HuH-7.5 (cell line): Measurements from ENCODE around the gene MEF2C.

Experiments
- DNase-seq: peaks from one replicate; pipeline ENCODE4 v3.0.0; 2011; ENCODE audit warnings: low spot score

The MEF2C gene

DNA sequence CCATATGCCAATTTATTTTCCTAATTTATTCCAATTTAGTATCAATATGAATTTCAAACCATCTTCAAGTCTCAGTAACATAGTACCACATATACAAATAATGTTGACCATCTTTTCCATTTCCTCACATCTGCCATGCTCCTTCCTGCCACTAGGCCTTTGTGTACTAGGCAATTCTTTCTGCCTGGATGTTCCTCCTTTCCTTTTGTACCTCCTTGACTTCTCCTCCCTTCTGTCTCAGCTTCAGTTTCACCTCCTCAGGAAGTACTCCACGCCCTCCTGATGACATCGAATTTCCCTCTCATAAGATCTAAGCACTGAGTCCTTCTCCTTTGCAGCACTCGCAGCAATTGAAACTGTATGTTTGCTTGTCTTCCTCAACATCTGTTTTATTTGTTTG, 53.9 kb downstream of the MEF2C start:
- no peak for DNase-seq

DNA sequence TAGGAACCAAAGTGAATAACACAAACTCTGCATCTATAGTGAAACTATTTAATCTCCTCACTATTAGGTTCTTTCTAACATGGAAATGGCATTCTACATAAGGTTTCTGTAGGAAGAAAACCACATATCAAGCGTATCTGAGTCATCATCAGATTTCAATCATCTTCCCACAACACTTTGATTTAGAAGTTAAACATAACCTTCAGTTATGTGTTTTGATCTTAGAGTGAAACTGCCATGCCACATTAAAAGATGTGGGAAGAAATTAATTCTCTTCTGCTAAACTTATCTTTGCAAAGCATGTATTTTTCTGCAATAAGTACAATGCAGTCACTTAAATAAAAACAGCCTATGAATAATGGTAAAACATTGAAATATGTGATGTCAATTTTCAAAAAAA, 55.0 kb downstream of the MEF2C start:
- no peak for DNase-seq

DNA sequence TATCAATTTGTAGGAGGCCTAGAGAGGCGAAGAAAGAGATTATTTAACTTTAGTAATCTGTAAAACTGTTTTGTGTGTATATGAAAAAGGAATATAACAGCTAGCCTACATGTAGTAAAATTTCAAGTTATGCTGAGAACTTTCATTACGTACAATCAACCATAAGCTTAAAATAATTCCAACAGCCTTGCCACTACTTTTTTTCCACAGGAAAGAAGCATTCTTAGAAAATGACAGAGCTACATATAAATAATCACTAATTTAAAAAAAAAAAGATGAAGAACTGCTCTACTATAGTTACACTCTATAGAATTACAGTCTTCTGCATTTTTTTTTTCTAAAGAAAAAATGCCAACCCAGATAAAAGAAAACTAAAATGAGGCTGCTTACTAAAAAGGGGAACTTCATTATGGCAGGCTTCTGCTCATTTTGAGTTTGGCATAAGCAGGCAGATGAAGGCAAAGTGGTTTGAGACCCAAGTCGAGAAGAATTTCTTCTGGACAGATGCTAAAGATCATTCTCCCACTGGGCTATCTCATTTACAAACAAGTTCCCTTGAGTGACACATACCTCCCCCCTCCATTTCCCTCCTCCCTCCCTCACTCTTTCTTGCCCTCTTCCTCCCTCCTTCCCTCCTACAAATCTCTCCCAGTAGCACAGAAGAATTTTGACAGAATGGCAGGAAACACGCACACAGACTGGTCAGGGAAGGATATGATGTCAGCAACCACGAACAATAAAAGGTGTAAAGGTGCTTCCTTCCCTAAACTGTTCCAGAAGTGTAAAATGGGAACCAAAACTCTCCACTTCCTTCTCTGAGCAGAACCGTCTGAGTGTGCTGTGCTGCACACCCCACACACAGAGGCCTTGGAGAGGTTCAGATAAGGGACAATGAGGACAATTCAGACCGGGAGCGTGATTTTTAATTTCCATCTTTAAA, 56.1 kb downstream of the MEF2C start:
- no peak for DNase-seq

DNA sequence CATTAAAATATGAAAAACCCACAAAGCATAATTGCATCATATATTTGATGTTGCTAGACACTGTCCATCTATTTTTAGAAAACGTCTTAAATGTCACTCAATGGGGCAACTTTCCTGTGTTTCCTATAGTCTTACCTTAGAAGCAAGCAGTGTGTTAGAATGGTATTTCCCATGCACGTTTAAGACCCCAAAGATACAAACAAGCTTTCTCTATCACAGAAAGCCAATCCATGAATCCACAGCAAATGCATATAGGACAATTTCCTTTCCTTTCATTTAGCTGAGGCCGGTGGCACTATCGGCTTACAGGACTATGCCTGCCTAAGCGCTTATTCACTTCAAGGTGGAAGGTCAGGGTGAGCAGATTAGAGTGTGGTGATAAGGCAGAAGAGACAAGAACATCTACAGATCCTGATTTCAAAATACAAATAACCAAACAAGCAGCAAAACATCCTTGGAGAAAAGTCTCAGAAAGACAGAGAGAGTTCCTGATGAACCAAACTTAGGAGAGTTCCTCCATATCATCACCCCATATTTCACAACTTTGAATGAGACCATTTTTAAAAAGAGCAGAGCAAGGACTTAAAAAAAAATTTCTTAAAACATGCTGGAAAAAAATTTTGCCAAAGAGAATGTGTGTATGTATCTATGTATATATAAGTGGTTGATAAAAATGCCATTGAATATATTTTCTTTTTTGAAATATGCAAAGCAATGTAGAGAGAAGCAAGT, 57.2 kb downstream of the MEF2C start:
- no peak for DNase-seq

DNA sequence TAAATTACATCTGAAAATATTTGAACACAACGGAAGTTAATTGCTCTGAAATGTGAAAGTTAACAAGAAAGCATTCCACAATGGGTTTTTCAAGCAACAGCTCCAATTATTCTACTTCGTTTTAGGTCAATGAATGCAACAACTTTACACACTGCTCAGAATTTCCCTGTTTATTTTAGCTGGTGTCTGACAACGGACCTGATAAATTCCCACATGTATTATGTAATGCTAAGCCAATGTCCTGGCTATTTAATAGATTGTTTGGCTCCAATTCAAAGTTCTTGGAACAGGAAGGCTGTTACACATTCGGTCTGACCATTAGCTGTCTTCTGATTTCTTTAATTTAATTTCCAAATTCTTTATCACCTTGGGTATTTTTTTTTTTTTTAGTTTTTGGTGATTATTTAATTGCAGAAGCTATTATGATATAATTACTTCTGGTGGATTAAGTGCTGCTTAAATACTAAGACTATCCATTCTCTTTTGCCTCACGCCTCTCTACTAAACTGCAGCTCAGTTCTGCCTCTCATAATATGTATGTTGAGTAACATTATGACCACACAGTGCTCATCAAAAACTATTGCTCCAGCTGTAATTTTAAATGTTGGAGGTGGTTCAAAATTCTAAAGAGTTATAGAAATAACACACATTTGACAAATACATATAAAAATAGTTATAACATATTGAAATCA, 57.9 kb downstream of the MEF2C start:
- no peak for DNase-seq

DNA sequence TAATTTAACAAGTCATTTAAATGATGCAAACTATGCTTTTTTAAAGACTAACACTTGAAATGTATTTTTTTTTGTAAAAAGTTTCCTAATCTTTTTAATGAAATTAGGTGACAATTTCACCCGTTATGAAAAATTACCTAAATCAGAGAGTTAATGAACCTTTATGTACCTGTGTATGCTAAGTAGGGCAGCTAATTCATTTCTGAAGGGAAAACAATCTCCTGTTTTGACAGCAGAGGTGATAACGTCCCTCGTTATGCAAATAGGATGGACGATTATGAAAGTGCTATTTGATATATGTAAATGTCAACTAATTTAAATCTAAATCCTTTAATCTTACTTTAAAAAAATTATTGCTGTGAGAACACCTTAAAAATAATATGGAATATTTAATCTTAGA, 58.8 kb downstream of the MEF2C start:
- DNase-seq: no peak

DNA sequence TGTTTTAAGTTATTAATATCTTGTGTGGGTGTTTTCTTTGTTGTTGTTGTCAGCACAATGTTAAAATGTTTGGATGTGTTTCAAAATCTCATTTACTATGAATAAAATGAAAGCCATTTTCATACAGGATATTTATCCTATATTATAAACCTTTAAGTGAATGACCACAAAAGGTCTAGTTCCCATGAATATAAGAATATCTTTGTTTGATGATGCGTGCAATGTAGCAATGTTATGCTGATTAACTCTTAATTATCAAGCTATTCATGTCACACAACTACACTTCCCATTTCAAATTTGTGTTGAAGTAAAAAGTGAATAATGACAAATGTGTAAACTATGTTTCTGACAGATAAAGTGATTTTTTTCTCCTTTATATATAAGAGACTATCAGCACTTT, 59.8 kb downstream of the MEF2C start:
- no peak for DNase-seq

DNA sequence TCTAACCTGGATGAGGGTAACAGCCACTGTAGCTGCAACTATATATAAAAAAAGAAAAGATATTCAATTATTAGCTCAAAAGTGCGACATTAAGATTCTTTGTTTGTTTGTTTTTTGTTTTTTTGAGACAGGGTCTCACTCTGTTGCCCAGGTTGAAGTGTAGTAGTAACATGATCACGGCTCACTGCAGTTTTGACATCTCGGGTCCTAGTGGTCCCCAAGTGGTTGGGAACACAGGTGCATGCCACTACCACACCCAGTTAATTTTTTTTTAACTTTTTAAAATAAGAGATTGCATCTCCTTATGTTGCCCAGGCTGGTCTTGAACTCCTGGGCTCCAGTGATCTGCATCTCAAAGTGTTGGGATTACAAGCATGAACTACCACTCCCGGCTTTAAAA, 61.8 kb downstream of the MEF2C start:
- no peak for DNase-seq

DNA sequence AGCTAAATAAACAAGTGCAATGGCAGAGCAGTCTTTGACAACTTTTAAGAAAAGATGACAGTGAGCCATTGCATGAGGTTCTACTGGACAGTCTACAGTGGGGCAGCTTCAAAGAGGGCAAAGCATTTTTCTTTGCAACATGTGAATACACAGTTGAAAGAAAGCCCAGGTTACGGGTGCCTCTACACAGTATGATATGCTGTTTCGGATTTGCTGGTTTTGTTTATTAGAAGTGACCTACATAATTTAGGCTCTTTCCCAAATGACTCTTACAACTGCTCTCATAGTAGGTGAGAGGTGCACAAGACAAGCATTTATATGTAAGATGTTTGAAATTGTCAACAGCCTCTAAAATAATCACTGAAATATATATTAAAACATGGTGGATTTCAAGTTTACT, 62.4 kb downstream of the MEF2C start:
- DNase-seq: no peak

DNA sequence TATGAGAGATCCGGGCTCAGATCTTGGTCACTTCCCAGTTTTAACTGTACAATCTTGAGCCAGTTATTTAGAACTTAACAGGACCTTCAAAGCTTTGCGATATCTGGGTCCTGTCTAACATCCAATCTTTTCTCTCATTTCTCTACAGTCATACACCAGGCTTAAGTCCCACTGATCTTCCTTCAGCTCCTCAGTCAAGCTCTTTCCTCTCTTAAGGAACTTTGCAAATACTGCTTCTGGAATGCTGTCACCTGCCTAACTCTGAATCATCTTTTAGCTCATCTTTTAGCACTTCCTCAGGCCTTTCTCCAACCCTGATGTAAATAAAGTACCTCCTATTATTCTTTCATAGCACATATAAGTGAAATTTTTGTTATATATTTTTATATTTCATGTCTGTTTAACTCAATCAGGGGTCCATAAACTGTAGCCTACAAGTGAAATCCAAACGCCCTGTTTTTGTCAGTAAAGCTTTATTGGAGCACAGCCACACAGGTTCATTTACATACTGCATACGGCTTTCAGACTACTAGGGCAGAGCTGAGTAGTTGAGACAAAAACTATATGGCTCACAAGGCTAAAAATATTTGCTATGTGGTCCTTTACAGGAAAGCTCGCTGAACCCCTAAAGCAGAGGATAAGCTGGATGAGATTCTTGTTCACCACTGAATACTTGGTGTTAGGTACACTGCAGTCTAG, 63.5 kb downstream of the MEF2C start:
- DNase-seq: no peak

DNA sequence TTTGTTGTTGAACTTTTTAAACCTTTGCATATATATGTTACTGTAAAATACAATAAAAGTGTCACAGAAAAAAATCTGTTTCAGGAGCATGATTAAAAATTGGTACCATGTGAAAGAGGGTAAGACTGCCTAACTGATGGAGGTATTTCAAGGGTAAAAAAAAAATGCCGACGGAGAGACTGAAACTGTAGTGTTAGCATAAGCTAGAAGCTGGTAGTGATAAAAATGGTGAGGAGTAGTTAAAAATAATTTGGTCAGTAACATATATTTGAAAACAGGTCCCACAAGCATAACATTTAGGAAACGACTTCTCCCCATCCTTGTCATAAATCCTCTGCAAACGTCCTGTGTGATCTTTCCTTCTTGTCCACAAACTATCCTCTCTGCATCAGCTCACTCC, 64.7 kb downstream of the MEF2C start:
- DNase-seq: no peak

DNA sequence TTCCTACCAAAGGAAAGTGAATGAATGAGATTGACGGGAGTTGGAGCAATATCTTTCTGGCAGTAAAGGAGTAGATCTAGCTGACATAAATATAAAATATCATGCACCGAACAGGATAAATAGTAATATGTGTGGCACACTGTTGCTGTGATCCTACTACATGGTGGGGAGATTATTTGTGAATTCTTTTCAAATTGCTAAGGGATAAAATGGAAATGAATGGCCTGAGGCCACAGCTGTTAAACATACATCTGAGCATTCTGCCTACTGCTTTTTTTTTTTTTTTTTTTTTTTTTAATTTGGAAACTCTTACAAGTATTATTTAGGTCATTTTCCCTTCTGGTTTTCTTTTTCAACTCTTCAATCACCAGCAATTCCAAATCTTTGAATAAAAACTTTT, 66.8 kb downstream of the MEF2C start:
- DNase-seq: no peak

DNA sequence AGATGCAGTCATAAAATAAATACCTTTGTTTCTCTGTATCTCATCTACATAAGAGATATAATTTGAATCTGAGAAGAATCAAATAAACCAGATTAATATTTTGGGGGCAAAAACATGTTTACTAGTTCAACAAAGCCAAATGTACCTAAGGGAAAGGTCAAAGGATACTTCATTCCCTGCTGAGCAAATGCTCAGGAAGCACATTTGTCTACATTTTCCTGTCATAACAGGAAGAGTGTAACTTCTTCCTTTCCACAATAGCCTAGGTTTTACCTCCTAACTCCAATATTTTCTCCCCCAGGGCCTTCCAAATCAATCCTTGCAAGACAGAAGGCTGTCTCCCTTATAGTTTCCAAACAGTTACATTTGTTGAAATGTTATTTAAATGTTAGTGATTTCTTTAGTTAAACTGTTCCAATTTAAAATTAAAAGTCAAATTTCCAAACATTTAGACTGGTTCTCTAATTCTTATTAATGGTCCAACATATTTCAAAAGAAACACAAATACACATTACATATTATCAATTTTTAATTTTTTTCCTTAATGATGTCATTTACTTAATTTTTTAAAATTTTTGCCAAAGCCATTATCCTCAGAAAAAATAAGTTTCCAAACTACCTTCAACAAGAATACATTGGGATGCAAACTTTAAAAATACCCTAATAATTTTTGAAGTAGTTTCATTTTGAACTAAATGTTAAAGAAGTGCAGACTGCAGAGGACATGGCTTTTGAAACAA, 67.8 kb downstream of the MEF2C start:
- no peak for DNase-seq

DNA sequence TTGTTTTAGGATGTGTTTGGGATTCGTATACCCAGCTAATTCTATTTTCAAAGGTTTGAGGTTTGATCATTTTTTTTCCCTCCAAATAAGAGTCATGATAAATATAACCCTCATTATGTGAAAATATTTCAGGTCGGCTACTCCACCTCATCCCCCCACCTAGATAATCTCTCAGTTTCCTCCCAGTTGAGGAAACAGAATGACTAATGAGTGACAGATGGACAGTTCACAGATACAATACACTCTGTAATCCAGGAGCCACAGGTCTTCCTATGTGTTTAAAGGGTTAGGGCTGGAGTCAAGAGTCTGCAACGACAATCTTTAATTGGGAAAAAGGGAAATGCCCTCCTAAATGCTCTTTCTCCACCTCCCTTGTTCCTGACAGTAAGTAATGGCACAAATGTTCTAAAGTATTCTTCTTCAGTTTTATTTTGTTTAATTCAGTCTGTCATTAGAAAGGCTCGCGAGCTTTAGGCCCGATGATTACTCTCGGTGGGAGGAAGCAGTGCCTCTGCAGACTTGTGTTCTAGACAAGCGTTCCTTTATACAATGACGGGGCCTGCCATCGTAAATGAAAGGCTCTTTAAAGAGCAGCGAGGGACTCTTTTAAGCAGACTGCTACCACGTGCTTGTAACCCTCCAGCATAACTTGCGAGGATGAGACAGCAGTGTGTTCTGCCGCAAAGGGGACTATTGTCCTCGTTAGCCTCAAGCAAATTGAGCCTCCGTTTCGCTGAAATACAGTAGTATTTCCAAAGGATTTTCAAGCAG, 69.0 kb downstream of the MEF2C start:
- DNase-seq: no peak

DNA sequence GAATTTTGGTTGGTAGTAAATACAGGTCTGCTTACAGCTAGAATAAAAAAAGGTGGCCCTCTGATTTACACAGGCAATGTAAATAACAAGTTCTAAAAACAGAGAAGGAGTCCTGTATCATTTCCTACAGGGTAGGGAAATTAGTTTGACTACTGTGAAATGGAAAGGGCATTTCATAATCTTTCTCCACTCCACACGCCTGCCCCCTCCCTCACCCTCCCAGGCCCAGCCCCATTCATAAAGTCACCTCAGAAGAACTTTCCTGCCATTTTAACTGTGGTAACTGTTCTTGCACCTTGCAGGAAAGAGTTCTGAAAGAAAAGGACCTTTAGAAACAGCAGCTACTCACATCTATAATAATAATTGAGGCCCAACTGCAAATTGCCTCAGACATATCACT, 69.7 kb downstream of the MEF2C start:
- no peak for DNase-seq

DNA sequence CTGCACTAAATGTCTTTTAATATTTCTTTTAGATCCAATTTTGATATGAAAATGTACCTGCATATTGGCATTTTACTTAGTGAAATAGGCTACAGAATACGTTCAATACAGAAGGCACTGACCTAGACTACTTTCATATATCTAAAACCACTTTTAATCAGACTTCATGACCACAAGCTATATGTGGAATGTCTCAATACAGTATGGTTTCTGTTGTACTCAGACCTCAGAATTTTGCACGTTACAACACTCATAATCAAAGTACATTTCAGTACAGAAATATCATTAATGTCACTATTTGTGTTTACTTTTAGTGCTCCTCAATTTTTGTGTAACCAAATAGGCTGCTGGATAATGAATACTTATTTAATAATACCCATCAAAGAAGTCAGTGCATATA, 74.8 kb downstream of the MEF2C start:
- no peak for DNase-seq

DNA sequence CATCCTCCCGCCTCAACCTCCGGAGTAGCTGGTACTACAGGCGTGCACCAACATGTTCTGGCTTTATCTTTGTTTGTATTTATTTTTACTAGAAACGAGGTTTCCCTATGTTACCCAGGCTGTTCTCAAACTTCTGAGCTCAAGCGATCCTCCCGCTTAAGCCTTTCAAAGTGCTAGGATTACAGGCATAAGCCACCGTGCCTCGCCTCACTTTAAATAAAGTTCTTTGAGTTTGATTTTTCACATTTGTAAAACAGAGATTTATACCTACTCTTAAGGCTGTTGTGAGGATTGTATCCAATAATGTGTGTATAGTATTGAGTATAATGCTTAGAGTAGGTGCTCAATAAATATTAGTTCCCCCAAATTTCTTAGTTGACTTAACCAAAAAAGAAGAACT, 75.7 kb downstream of the MEF2C start:
- DNase-seq: no peak

DNA sequence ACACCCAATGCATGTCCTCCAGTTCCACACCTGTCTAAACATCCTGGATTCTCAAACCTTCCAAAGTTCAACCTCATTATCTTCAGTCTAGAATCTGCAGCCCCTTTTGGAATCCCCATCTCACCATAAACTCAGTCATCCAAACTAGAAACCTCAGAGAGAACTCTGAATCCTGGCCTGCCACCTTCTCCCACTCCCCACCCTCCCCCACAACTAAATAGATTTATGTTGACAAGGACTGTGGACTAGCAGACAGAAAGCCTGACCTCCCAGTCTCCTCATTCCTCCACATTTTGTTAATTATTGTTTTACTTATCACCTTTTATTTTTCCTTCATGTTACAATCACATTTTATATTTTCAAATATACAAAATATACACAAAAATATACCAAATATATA, 76.6 kb downstream of the MEF2C start:
- DNase-seq: no peak

DNA sequence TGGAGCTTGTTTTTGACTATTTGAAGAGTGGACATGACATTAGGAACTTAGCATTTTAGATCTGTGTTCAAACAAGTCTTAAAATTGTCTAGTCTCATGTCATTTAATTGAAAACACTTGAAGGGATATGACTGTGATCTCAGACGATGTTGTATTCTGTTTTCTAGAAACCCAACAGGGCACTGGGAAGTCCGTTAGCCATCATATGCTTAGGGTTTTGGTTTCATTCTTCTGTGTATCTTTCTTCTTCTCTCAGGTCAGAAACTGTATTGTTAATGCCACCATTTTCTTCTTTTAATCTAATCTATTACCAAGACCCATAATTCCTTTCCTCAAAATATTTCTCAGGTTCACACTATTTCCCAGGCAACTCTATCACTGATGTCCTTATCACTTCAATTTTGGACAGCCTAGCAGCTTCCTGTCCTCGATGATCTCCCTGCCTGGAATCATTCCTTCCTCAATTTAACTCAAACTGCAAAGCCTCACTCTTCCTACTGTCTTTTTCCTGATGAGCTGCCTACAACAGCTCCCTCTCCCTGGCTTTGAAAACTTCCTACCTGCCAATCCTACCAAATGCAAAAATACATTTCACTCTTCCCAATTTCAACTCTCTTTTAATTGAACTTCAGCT, 77.7 kb downstream of the MEF2C start:
- DNase-seq: no peak

DNA sequence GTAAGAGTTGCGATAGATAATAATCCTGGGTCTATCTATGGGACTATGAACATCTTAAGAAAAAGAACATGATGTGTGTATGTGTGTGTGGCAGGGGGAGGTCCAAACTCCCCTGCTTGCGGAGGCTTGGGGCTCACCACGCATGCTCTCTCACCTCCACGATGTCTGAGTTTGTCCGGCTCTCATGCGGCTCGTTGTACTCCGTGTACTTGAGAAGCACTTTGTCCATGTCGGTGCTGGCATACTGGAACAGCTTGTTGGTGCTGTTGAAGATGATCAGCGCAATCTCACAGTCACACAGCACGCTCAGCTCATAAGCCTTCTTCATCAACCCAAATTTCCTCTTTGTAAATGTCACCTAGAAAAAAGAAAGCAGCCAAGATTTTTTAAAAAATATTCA, 78.5 kb downstream of the MEF2C start:
- DNase-seq: no peak
